Measurements from ENCODE around the gene DCLK1.

DCLK1 gene

DNA sequence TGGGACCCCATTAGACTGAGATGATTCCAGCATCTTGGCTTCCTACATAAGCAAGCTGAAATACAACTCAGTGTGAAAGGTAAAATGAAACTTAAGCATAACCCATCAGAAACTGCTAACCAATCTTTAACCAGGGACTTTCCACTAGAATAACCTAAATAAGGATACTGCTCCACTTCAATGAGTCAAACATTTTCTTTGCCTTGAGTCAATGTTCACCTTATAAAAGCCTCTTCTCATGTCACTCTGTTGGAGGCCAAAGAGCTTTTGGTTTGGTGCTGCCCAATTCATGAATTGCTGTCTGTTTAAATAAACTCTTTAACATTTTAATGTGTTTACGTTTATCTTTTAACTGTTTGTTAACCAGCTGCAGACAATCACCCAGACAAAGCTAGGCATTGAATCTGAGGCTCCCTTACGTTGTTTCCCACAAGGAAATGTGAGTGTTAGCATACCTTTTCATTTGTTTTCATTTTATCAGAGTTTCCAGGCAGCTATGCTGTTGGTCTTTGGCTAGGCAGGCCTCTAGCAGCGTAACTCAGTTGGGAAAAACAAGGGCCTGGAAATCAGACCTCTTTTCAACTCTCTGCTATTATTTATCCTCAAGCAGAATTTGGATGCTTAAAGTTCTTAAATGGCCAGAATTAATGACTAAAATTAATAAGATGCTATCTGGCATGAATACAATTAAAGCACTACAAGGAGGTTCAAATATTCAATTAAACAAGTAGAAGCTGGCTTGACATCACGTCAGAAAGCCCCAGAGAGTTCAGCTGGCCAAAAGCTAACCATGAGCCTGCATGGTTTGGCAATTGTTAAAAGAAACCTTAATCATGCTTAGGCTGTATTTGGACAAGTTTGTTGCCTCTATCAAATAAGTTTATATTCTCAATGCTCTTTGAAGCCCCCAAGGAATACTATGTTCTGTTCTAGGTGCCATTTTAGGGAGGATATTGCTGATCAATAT is 200.2 kb downstream of the DCLK1 start:
- no peak for DNase-seq

DNA sequence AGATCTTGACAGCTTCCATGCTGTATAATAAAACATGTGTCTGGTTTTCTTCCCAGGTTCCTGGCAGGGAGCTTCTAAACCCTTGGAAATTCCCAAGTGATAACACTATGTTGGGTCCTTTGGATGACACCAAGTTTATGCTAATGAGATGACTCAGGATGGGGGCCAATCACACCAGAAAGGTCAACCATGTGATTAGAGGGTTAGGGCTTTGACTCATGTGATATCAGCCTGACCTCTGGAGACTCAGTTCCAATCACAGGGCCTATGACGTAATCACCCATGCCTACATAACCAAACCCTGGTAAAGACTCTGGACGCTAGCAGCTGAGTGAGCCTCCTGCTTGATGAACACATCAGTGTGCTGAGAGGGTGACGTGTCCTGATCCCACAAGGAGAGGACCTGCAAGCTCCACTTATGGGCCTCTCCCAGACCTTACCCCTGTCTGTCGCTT is 203.6 kb downstream of the DCLK1 start:
- no peak for DNase-seq

DNA sequence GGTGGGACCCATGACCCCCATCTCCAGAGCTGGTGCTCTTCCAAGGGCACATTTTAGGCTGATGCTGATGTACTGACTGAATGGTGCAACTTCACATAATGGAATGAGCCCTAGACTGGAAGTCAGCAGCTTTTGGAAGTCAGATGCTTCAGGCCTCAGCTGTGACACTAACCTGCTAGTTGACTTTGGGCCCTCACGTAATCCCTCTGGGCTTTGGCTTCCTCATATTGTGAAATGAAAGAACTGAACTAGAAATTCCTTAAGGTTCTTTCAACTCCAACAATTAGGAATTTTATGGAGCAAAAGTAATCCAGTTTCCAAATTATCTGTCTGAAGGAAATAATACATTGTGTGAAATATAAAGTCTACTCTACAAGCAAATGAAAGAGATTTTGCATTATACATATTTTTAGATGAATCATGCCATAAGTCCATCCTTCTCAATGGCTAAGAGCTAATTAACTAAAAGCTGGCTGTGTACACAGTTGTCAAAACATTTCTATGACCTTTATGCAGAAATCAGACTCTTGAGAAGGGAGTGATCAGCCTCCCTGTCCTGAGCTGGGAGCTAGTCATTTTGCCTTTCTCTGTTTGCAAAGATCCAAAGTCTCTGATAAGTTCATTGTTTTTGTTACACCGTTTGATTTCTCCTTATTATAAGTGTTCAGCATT is 204.2 kb downstream of the DCLK1 start:
- no peak for DNase-seq

DNA sequence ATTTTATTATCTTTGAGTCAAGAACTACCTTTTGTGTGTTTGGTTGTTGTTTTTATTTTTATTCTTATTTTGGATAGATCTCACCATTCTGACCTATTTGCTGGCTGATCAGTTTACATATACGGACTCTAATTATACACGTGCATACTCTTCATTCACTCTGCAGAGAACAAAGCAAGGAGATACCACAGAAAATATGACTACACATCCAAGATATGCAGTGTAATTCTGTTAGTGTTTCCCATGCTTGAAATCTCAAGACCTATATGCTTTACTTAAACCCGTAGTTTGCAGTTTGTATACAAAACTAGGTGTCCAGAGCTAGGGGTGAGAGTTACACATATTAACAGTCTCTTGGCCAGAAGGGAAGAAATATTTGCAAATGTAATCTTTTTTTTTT is 205.5 kb downstream of the DCLK1 start:
- DNase-seq, result no peak

DNA sequence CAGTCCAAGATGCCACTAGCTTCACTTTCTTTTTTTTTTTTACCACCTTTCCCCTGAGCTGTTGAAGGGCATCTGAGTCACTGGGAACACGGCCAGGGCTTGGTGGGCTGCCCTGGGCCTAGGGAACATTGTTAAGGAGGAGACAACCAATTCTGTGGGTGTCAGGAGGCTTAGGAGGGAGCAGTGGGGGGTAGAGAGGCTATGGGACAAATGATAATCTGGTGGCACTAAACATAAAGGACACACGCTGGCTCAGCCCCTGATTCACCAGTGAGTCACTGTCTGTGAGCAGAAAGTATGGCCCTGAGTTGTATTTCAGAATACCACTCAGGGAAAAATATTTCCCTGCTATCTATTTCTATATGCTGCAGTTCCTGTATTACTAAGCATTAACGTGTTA is 207.8 kb downstream of the DCLK1 start:
- no peak for DNase-seq

DNA sequence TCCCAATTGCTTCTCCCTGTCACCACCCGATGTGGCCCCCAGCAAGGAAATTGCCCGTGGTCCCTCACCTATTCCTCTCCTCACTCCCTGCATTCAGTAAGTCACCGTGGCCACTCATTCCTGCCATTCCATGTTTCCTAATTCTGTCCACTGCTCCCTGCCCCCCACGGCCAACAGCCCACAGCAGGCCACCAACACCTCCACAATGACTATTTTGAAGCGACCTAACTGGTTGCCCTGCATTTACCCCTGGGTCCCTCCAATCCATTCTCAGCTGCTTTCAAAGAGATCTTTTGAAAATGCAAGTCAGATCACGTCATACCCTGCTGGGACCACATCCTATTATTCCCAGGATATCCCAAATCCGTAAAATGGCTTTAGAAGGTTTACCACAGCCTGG is 210.4 kb downstream of the DCLK1 start:
- no peak for DNase-seq

DNA sequence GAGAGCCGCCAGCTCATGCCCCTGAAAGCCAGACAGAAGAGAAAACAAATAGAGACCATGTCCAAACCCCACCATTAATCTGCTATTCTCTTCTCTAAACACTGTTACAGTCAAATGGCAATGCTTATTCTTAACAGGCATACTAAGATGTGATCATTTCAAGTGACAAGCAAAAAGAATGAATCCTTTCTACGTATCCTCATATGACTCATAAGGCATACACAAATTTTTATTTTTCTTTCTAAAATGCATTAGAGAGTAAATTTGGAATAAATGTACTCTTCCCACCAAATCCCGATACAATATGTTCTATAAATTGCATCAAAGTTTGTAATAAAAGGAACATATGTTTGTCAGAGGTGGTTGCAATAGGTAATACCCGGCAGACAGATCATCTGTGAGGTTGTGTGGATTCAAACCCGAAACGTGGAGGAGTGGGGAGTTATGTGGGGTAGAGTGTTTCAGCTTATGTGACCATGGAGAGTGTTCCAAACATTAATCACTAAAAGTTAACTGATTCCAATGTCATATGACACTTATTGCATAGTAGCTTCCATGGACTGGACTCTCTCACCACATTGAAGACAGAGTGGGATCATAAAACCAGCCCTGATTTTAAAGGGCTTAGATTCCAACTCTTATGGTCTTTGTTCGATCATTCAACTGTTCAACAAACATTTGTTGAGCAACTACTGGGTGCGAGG is 213.1 kb downstream of the DCLK1 start:
- no peak for DNase-seq

DNA sequence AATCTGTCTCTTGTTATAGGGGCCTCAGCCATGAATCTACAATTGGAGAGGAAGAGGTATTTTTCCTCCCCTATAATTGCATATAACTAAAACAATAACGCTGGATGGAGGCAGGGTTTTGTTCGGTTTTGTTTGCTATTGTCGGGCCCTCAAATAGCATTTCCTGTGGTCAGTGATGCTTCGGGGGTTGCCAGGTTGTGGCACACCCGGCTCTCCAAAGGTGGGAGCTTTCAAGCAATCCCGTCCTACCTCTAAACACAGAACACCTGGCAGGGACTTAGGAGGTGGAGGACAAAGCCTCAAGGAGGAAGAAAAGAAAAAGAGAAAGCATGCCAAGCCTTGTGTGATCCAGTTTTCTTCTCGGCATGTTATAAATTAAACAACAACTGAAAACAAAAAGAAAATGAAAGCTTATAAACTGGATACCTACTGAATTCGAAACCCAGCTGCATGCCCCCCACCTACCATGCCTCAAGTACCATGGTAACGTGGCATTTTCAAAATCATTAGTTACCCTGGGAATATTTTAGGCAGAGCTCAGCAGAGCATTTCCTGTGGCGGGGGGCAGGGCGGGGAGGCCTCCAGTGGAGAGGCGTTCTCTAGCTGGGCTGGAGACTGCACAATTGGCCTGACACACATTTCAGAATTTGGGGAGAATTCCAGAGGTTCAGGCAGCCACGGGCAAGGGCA is 213.8 kb downstream of the DCLK1 start:
- DNase-seq, result no peak

DNA sequence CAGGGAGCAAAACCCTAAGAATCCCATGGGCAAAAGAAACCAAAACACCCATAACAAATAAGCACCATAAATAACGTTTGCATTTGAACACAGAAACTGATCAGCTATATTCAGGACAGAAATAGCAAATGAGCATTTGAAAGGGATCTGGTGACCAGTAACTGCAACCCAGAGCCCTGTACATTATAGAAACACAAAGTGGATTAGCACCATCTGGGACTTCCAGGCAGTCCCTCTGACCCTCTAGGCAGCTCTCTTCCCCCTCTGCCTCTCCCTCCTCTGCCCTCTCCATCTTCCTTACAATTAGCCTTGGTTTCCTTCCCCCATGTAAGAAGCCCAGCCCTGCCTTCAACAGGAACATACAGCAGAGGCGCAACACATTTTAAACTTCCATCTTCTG is 215.0 kb downstream of the DCLK1 start:
- DNase-seq, result no peak

DNA sequence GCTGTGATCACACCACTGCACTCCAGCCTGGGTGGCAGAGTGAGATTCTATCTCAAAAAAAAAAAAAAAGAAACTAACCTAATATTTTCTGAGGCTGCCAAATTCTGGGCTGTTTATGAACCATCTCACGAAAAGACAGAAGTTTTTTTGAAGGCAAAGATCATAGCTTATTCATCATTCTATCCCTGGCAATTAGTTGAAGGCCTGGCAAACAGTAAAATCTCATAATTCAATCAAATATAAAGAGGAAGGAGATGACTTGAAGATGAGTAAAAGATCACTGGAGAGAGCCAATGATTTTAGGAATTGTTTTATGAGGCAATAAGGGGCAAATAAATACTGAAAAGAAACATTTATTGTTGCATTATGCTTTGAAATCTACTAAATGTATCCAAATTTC is 216.5 kb downstream of the DCLK1 start:
- DNase-seq, result no peak

DNA sequence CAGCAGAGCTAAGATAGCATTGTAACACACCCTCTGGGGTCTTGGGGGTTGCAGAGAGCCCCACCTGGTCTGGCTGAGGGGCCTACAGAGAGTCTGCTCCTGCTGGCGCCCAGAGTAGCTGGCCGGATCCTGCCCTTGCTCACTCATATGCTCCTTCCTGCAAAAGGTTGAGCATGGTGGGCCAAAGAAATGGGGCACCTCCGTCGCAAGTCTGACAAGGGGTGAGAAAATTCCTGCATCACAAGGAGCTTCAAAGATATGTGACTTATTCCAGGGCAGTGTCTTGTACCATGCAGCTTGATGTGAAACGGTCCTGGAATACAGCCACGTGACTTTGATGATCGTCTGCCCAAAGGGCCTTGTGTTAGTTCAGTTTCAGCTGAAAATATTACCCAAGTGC is 218.3 kb downstream of the DCLK1 start:
- no peak for DNase-seq

DNA sequence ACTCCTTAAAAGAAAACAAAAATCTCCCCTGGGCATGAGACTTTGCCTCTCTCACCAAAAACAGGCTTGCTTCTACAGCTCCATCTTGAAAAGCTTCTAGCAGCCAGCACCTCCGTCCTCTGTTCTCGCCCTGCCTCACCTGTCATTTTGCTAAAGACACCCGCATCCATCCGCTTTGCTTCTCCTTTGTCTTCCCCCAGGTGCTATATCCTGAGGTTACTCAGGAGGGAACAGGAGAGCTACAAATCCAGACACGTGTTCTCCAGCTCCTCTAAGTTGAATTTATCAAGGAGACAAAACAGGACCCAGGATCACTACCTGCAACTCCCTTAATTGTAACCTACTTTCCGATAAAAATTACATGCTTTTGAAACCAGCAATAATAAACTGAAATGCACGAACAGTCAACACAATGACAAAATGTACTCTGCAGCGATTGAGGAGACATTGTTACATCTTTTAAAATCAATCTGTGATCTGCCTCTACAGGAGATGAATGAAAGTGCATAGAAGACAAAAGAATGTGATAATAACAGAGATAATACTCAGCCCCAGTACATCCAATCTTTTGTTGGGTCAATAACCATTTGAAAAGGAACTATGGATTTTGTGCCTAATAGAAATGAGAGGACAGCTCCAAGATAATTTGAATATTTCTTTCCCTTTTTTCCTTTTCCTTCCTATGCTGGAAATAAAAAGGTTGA is 221.2 kb downstream of the DCLK1 start:
- no peak for DNase-seq

DNA sequence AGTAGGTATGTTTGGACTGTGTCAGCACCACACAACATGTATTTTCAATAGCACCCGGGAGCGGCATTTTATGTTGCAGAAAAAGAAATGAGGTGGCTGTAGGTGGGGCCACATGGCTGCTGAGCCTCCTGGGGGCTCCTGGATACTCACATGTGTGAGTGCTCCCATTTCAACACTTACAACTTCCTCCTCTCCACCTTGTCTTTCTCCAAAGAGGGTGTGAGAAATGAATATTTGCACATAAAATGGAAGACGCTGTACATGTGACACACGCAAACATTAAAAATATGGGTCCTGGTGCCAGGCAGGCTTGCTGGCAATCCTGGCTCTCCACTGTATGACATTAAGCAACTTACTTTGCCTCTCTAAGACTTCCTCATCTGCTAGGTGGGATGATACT is 222.1 kb downstream of the DCLK1 start:
- DNase-seq, result no peak

DNA sequence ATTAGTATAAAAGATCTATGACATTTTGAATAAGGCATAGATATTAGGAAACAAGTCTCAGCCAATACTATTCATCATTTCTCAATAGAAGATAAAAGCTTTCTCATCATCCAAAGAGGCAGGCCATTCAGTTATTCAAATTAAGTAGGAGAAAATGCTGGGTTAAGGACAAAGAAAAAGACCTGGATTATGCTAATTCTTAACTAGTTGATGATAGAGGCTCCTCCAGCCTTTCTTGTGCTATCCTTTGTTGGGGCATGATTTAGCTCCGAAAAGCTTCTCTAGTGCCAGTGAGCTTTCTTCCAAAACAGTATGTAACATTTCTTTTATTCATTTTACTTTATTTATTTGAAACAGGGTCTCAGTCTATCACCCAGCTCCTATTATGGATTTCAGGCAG is 223.0 kb downstream of the DCLK1 start:
- no peak for DNase-seq

DNA sequence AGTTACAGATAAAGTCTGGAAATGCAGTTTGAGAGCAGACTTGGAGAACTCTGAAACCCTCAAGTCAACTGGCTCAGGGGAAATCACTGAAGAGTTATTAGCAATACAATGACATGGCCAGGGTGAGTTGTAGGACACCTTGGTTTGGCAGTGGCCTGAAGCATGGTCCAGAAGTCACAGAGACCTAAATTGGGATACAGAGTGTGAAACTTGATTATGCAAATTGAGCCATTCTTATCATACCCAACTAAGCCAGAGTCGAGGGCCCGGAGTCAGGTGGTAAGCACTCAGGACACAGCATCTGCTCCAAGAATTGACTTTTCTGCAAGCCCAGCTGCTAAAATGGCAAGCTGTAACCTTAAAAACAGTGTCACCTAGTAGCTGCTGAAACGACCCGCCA is 224.5 kb downstream of the DCLK1 start:
- DNase-seq, result no peak

DNA sequence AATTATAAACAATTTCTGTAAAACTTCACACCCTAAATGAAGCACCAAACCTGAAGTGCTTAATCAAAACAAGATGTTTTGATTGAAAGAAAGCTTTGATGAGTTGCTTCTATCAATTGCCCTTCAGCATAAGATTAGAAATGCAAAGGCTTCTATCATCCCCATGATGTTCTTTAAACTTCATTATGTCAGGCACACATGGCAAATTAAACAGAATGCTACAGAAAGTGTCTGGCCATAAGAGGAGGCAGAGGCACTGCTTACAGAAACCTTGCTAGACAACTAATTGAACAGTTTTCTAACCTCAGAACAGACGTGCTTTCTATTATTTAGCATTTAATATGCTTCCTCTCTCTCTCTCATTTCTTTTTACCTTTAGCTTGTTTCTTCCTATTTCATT is 228.1 kb downstream of the DCLK1 start:
- DNase-seq, result no peak

DNA sequence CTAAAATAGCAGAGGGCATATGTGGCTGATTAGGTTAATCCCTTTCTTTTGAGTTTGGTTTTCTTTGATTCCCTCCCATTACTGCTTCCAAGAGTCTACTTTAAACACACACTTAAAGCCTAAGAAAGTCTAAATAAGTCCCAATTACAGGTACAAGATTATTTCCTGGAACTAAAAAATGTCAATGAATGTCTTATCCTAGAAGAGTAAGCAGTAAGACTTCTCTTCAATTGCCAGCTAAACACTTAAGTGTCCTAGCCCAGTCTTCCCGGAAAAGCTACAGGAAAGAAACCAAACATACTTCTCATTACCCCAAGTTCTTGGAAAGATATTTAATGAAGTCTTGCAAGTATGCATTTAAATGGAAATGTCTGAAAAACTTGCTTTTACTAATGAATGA is 233.1 kb downstream of the DCLK1 start:
- DNase-seq, result no peak

DNA sequence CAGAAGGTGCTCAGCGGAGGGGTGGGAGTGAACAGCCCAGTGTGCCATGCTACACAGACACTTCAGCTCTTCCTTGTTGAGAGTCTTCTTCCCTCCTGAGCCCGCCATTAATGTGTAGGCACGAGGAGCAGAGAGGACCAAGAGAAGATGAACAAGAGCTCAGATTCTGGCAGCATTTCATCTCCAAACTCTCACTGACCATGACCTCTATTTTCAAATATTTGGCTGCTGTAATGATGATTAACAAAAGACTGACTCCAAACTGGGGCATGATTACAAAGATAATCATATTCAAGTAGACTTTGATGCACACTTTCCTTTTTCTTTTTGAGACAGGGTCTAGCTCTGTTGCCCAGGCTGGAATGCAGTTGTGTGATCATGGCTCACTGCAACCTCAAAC is 236.5 kb downstream of the DCLK1 start:
- DNase-seq, result no peak

DNA sequence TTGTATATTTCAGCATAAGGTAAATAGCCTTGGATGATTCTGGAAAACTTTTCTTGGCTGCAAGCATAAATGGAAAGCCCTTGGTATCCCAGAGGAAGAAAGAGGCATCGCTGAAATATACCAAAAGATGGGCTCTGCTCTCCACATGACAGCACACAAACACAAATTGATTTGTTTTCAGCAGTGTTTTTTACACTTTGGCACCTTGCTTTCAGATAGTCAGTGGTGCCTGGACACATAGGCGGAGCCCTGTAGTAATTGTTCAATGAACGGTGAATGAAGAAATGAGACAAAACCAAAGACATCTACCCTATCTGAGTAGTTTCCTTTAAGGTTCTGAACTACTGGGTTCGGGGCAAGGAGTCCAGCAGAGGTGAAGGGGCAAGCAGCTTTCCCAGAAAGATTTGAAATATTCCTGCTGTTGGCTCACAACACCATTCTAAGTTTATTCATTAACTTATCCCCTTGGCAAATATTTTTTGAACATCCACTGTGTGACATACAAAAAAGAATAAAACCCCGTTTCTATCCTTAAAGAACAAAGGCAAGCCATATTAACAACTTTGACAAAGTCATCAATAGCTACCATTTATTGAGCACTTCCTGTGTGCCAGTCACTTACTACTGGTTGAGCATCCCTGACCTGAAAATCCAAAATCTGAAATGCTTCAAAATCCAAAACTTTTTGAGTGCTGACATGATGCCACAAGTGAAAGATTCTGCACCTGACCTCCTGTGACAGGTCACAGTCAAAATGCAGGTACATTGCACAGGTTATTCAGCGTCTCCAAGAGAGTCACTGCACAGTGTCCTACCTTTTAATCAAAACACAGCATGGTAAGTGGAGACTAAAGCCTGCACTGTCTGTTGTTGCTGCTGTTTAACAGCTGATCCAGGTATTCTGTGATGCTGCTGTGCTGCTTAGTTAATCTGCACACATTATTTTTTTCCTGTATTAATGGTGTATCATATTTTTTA is 238.1 kb downstream of the DCLK1 start:
- DNase-seq, result no peak

DNA sequence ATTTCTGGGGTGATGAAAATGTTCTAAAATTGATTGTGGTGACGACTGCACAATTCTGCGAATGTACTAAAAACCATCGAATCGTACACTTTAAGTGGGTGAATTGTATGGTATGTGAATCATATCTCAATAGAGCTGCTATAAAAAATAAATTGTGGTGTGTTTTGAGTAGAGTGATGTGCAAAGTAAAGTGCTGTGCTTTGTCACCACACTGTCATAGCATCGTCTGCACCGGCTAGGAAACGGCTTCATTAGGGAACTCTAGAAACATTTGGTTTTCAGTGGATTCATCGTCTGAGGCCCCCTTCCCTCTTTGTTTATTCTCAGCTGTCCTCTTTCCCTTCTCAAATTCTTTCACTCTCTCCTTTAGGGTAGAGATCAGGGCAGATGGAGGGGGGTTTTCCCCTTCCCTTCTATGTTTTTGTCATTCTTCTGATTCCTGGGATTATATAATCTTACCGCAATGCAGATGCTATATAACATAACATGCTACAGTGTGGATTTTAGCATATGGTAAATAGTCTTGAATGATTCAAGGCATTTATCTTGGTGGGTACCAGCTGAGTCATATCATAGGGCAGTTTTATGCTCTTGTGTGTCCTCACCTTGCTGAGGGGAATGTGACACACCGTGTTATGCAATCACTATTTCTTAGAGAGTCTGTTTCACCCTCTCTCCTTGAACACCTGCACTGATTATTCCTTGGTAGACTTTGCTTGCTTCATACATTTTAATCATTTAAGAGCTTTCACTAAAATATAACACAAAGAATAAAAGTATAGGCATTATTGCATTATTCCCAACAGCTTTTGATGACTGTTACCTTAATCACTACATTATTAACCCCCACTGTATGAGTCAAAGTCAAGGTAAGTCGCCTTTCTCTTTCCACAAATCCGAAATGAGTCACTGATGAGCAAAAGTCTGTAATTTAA is 239.4 kb downstream of the DCLK1 start:
- no peak for DNase-seq

All from activated naive CD4-positive, alpha-beta T cell (primary cell).